Motor neuron (in vitro differentiated cells): Measurements from ENCODE around the gene ZNF397. TPM values are rescaled to one million over a fixed set of nuclear protein-coding genes. Genes with fewer than 3 reads are reported as not detected.

ENCODE experiments used
- ATAC-seq, 8 experiments: fragments of 200-7000 bp; cut with Tn5 transposase; replicated peaks in 6 of 8; 2 replicates each; pipeline ENCODE4 v1.8.0; 2021; ENCODE audit warnings: mild to moderate bottlenecking in 8 of 8, moderate library complexity in 8 of 8
- H3K27ac ChIP-seq, 2 donors: fragments of 250-450 bp; sonication (Bioruptor Pico); 2 replicates each; pipeline ENCODE4 v1.9.0; 2021; ENCODE audit warnings: antibody characterized with exemption in 2 of 2, mild to moderate bottlenecking in 2 of 2, moderate library complexity in 1 of 2
- H3K4me1 ChIP-seq, 2 donors: fragments of 250-450 bp; sonication (Bioruptor Pico); replicated peaks in 1 of 2; 2 replicates each; pipeline ENCODE4 v1.6.1; 2021; ENCODE audit warnings: antibody characterized with exemption in 2 of 2, mild to moderate bottlenecking in 2 of 2, moderate library complexity in 1 of 2
- H3K4me3 ChIP-seq, 5 donors: fragments of 250-450 bp; sonication (Bioruptor Pico); 2 replicates each; pipeline ENCODE4 v1.9.0; 2021; ENCODE audit warnings: antibody characterized with exemption in 5 of 5, mild to moderate bottlenecking in 5 of 5, moderate library complexity in 4 of 5
- WGBS, 10 experiments: fragments of 450-650 bp; shearing (Covaris generic); methylation state at CpG; one replicate each; pipeline ENCODE4 v1.0.0; 2022; 5-methylcytosine and 5-hydroxymethylcytosine counted together
- in situ Hi-C, 9 experiments: fragments of 400-800 bp; cut with MboI; loops; one replicate each; pipeline ENCODE4 v1.15.0; 2021; ENCODE audit warnings: low sequenced_read_pairs in 9 of 9, low pct_unique_long_range_greater_than_20kb in 2 of 9; ENCODE audit not compliant: unreplicated experiment in 9 of 9
- total RNA-seq, 8 experiments: library from RNA; unstranded; fragments of 300-600 nt; gene quantifications; 2 replicates each; pipeline versions ENCODE4 v1.2.3 to v1.2.4, GENCODE V29; 2022

The ZNF397 gene
- total RNA-seq, 8 experiments from 2014 or later: 24.1 to 52.5 (median 39.2) TPM

GRCh38 chr18:35248429-35248828, 7.6 kb downstream of the ZNF397 start:
- no peak for ATAC-seq
- Histone ChIP-seq H3K4me1 (no peaks in the 10 kb centered on the region), H3K27ac (no peak overlapping the region), H3K4me3 (no peak overlapping the region)
- WGBS, 10 experiments: 89 to 100% (median 100%) methylated on average over 2 to 4 of the region's 6 CpGs; no CpG with 5 or more reads in 1 of the 10 experiments
- in situ Hi-C loops: loop anchor here in 1 of 9 experiments (25.0 kb wide), 1 partner anchor 114 kb away; no protein-coding TSS in a partner anchor

DNA sequence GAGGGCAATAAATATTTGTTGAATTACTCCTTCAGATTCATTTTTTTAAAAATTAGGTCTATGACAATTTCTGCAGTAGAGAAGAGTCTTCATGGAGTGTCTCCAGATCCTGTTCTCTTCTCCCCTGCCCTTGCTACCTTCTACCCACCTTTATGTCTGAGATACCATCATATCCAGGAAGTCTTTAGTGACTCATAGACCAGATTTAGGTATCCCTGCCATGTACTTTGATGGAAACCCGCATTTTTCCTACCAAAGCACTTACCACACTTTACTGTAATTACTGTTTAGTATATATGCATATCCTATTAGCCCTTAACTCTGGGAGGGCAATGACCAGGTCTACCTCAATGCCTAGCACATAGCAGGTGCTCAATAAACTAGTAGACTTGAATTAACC, 11.6 kb downstream of the ZNF397 start:
- H3K4me1 ChIP-seq: no peaks in the 10 kb centered on the region
- ATAC-seq: no peak
- in situ Hi-C loops: no loop called here
- H3K27ac ChIP-seq: no peak overlapping the region
- 60 to 100% (median 92%) methylated on average over 1 of the region's 1 CpG; no CpG with 5 or more reads in 4 of the 10 experiments for WGBS, 10 experiments
- no peak overlapping the region for H3K4me3 ChIP-seq

DNA sequence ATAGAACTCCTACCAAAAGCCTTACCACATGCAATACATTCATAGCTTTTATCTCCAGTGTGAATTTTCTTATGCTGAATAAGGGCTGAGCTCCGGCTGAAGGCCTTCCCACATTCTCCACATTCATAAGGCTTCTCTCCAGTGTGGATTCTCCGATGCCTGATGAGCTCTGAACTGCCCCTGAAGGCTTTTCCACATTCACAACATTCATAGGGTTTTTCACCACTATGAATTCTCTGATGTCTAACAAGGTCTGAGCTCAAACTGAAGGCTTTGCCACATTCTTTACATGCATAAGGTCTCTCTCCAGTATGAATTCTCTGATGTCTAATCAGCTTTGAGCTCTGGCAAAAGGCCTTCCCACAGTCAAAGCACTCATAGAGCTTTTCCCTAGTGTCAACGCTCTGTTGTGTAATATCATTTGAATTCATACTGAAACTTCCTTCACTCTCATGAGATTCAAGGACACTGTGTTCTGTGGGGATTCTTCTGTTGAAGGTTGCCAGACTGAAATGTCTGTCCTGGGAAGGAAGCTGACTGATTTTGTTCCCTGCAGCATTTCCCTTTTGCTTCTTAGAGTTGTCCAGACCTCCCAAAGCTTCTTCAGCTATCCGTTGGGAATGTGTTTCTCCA, 12.9 kb downstream of the ZNF397 start:
- in situ Hi-C loops: no loop called here
- H3K27ac ChIP-seq: no peak overlapping the region
- 60 to 100% (median 93%) methylated on average over 1 to 4 of the region's 4 CpGs; no CpG with 5 or more reads in 2 of the 10 experiments for WGBS, 10 experiments
- no peak for ATAC-seq
- no peak overlapping the region for H3K4me3 ChIP-seq
- H3K4me1 ChIP-seq: no peaks in the 10 kb centered on the region

GRCh38 chr18:35256947-35257346, 16.1 kb downstream of the ZNF397 start:
- Histone ChIP-seq H3K4me3 (no peak overlapping the region), H3K4me1 (no peaks in the 10 kb centered on the region), H3K27ac (no peak overlapping the region)
- WGBS, 10 experiments: 58 to 100% (median 88%) methylated on average over 1 to 3 of the region's 3 CpGs; no CpG with 5 or more reads in 4 of the 10 experiments
- no peak for ATAC-seq
- in situ Hi-C loops: no loop called here

- Histone ChIP-seq H3K4me1 (no peaks in the 10 kb centered on the region), H3K4me3 (no peak overlapping the region), H3K27ac (no peak overlapping the region)
- in situ Hi-C loops: no loop called here
- no peak for ATAC-seq
- WGBS, 10 experiments: 71 to 94% (median 82%) methylated on average over 1 to 2 of the region's 2 CpGs; no CpG with 5 or more reads in 4 of the 10 experiments
These were observed 23.6 kb downstream of the ZNF397 start for GRCh38 chr18:35264409-35264808.

DNA sequence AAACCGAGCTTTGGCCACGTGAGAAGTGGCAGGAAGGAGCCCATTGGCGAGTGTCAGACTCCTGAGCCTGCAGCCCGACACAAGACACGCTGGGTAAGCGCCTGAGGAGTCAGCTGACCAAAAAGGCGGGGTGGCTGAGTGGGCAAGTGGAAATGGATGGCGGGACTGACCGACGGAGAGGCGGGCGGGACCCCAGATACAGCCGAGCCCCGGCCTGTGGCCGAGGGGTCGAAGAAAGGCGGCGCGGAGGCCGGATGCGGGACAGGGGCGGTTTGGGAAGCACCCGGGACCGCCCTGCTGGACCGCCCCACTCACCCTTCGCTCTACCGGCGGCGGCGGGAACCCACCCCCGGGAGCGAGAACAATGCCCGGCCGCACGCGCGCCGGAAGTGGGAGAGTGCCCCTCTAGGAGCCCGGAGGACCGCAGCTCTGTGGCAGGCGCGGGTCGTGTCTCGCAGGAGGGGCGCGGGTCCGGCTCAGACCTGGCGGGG, 26.4 kb downstream of the ZNF397 start:
- Histone ChIP-seq H3K27ac (peak overlapping the region in 1 of 2 donors; percentile 72), H3K4me3 (peak overlapping the region in 2 of 5 donors; percentile 40 to 41), H3K4me1 (no peaks in the 10 kb centered on the region)
- ATAC-seq: peak in 5 of 8 experiments; percentile 66 to 94 (median 92)
- WGBS, 10 experiments: 5 to 97% (median 58%) methylated on average over 1 to 19 of the region's 48 CpGs; no CpG with 5 or more reads in 6 of the 10 experiments
- in situ Hi-C loops: no loop called here

- ATAC-seq: no peak
- WGBS, 10 experiments: 70 to 100% (median 100%) methylated on average over 1 to 4 of the region's 30 CpGs; no CpG with 5 or more reads in 6 of the 10 experiments
These were observed 27.0 kb downstream of the ZNF397 start for GRCh38 chr18:35267809-35268208.

DNA sequence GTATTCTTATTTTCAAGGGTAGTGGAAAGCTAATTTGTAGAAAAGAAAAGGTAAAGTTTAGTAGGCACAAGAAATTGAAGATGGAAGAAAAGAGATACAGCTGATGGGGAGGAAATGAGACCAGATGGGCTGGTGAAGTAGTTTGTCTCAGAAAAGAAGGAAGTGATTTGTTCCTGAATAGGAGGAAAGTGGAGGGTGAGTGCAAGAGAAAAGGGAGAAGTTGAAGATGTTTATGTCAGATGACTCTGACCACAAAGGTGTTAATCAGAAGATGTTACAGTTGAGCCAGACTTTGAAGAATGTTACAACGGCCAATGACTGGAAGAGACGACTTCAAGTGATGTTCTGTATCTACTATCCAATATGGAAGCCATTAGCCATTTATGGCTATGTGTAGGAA, 28.0 kb downstream of the ZNF397 start:
- Histone ChIP-seq H3K4me1 (no peaks in the 10 kb centered on the region), H3K4me3 (no peak overlapping the region), H3K27ac (no peak overlapping the region)
- in situ Hi-C loops: no loop called here
- ATAC-seq: no peak
- 63 to 100% (median 96%) methylated on average over 2 of the region's 2 CpGs for WGBS, 10 experiments

More at GRCh38 chr18:35267809-35268208, 27.0 kb downstream of the ZNF397 start:
- in situ Hi-C loops: no loop called here
- H3K4me3 ChIP-seq: peak overlapping the region in 1 of 5 donors; percentile 40
- H3K27ac ChIP-seq: no peak overlapping the region
- H3K4me1 ChIP-seq: no peaks in the 10 kb centered on the region

DNA sequence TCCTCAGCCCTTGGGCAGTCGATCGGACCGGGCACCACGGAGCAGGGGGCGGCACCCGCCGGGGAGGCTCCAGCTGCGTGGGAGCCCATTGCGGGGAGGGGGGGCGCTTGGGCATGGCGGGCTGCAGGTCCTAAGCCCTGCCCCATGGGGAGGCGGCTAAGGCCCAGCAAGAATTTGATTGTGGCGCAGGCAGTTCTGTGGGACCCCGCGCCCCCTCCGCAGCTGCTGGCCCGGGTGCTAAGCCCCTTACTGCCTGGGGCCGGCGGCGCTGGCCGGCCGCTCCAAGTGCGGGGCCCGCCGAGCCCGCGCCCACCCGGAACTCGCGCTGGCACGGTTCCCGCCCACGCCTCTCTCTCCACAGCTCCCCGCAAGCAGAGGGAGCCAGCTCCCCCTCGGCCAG, 30.8 kb downstream of the ZNF397 start:
- Histone ChIP-seq H3K27ac (no peak overlapping the region), H3K4me1 (no peaks in the 10 kb centered on the region), H3K4me3 (no peak overlapping the region)
- no peak for ATAC-seq
- no CpG with 5 or more reads among the region's 35 CpGs for WGBS, 10 experiments
- in situ Hi-C loops: no loop called here

DNA sequence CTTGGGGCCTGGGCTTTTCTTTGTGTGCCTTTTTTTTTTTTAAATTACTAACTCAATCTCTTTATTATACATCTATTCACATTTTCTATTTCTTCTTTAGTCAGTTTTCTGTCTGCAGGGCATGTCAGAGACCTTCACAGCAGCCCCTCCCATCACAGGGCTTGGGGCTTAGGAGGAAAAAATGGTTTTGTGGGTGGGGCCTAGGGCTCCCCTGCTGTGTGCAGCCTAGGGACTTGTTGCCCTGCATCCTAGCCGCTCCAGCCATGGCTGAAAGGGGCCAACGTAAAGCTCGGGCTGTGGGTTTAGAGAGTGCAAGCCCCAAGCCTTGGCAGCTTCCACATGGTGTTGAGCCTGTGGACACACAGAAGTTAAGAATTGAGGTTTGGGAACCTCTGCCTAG, 35.4 kb downstream of the ZNF397 start:
- WGBS, 10 experiments: 90 to 100% methylated on average over 1 to 2 of the region's 3 CpGs; no CpG with 5 or more reads in 8 of the 10 experiments
- H3K4me3 ChIP-seq: no peak overlapping the region
- H3K27ac ChIP-seq: no peak overlapping the region
- peak in 2 of 8 experiments; percentile 54 to 62 for ATAC-seq
- in situ Hi-C loops: no loop called here
- H3K4me1 ChIP-seq: no peaks in the 10 kb centered on the region

DNA sequence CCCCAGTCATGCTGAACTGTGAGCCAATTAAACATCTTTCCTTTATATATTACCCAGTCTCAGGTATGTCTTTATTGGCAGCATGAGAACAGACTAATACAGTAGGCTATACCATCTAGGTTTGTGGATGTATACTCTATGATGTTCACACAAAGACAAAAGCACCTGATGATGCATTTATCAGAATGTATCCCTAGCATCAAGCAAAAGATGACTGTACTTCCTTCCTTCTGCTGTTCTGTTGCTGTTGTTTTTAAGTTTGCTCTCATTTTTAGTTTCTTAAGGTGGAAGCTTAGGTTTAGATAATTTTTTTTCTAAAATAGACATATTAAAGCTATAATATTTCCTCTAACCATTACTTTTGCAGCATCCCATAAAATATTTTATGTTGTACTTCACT, 36.8 kb downstream of the ZNF397 start:
- H3K4me1 ChIP-seq: no peaks in the 10 kb centered on the region
- no peak overlapping the region for H3K4me3 ChIP-seq
- in situ Hi-C loops: no loop called here
- no peak overlapping the region for H3K27ac ChIP-seq
- ATAC-seq: no peak

DNA sequence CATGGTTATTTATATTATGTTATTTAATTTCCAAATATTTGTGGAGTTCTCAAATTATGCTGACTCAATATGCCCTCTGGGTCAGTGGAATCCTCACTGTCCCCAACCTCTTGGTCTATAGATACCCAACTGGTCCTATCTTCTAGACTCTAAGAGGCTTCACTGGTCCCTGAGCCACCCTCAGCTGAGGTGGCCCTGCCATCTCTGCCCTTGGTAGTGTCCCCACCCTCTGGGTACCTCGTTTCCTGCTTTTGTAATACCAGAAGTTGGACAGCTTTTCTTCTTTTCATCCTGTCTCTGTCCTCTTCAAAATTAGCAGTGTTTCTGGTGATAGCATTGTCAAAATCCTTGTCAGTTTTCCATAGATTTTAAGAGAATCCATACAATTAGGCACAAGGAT, 37.3 kb downstream of the ZNF397 start:
- in situ Hi-C loops: no loop called here
- H3K27ac ChIP-seq: no peak overlapping the region
- no peak for ATAC-seq
- 20 to 67% (median 44%) methylated on average over 1 of the region's 1 CpG; no CpG with 5 or more reads in 5 of the 10 experiments for WGBS, 10 experiments
- no peaks in the 10 kb centered on the region for H3K4me1 ChIP-seq
- H3K4me3 ChIP-seq: no peak overlapping the region

DNA sequence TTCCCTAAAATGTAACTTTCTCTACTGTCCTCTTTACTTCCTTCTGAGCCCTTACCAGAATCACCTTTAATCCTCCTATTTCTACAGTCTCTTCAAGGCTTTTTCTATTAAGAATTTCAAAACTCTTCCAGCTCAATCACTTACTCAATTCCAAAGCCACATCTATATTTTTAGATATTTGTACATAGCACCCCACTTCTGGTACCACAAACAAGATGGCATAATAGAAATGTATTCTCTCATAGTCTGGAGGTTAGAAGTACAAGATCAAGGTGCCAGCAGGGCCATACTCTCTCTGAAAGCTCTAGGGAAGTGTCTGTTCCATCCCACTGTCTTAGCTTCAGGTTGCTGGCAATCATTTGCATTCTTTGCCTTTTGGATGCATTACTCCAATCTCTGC, 38.1 kb downstream of the ZNF397 start:
- Histone ChIP-seq H3K4me1 (no peaks in the 10 kb centered on the region), H3K27ac (no peak overlapping the region), H3K4me3 (no peak overlapping the region)
- ATAC-seq: no peak
- in situ Hi-C loops: no loop called here

GRCh38 chr18:35282353-35282752, 41.5 kb downstream of the ZNF397 start:
- H3K27ac ChIP-seq: no peak overlapping the region
- ATAC-seq: peak in 3 of 8 experiments; percentile 45 to 87 (median 86)
- no peaks in the 10 kb centered on the region for H3K4me1 ChIP-seq
- WGBS, 10 experiments: 0 to 100% (median 25%) methylated on average over 1 of the region's 1 CpG; no CpG with 5 or more reads in 3 of the 10 experiments
- no peak overlapping the region for H3K4me3 ChIP-seq
- in situ Hi-C loops: no loop called here
